Osteocyte (in vitro differentiated cells): Measurements from ENCODE around the gene TMC2. TPM values are rescaled to one million over a fixed set of nuclear protein-coding genes. Genes with fewer than 3 reads are reported as not detected.

Experiments used
- DNase-seq: peaks from one replicate; pipeline ENCODE4 v3.0.0; 2021; ENCODE audit warnings: mixed read lengths; ENCODE audit not compliant: unreplicated experiment; ENCODE audit errors: extremely low spot score
- H3K27ac Mint-ChIP-seq: one replicate; pipeline ENCODE4 v1.8.0; 2021; ENCODE audit warnings: mild to moderate bottlenecking, mixed read lengths; ENCODE audit not compliant: unreplicated experiment
- H3K27me3 Mint-ChIP-seq: one replicate; pipeline ENCODE4 v1.8.0; 2021; ENCODE audit warnings: mixed read lengths; ENCODE audit not compliant: unreplicated experiment
- H3K36me3 Mint-ChIP-seq: one replicate; pipeline ENCODE4 v1.8.0; 2021; ENCODE audit warnings: mixed read lengths; ENCODE audit not compliant: unreplicated experiment
- H3K4me1 Mint-ChIP-seq: one replicate; pipeline ENCODE4 v1.8.0; 2021; ENCODE audit warnings: mixed read lengths; ENCODE audit not compliant: unreplicated experiment
- H3K4me3 Mint-ChIP-seq: one replicate; pipeline ENCODE4 v1.8.0; 2021; ENCODE audit warnings: mild to moderate bottlenecking, moderate library complexity, mixed read lengths; ENCODE audit not compliant: unreplicated experiment
- H3K9me3 Mint-ChIP-seq: one replicate; pipeline ENCODE4 v1.8.0; 2021; ENCODE audit warnings: mixed read lengths; ENCODE audit not compliant: unreplicated experiment
- CTCF ChIP-seq: fragments of 200-600 bp; sonication (generic); IDR thresholded peaks from 2 replicates; pipeline ENCODE4 v1.5.0; 2021; ENCODE audit warnings: antibody characterized with exemption, mild to moderate bottlenecking, moderate library complexity
- total RNA-seq: library from RNA; stranded (reverse); gene quantifications from 2 replicates; pipeline ENCODE4 v1.2.1, GENCODE V29; 2021

The TMC2 gene
- total RNA-seq, 1 donor from 2014 or later, result not detected

- peaks cover 2% of the 10 kb centered on the region for H3K27me3 Mint-ChIP-seq
- DNase-seq, result no peak
- no peak overlapping the region for H3K4me3 Mint-ChIP-seq
- peaks cover 25% of the 10 kb centered on the region for H3K4me1 Mint-ChIP-seq
- TF ChIP-seq CTCF, result no peak
- H3K27ac Mint-ChIP-seq, result no peak overlapping the region
- H3K9me3 Mint-ChIP-seq, result peaks cover 14% of the 10 kb centered on the region
- H3K36me3 Mint-ChIP-seq, result peaks cover 5% of the 10 kb centered on the region
Observed at GRCh38 chr20:2603816-2604505, 67.6 kb downstream of the TMC2 start.

DNA sequence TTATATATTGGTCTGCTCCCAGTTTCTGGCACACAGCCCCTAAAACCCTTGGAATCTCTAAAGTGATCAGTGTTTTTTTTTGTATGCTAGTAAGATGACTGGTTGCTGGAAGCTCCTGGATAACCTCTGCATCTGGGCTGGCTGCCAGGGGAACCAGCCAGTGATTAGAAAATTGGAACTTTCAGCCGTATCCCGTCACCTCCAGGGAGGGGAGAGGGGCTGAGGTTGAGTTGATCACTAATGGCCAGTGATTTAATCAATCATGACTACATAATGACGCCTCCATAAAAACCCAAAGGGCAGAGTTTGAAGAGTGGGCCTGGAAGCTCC is 68.1 kb downstream of the TMC2 start:
- Mint-ChIP-seq H3K27ac (no peak overlapping the region), H3K4me3 (no peak overlapping the region), H3K27me3 (peaks cover 3% of the 10 kb centered on the region), H3K9me3 (peaks cover 14% of the 10 kb centered on the region), H3K4me1 (peaks cover 22% of the 10 kb centered on the region), H3K36me3 (peaks cover 5% of the 10 kb centered on the region)
- TF ChIP-seq CTCF, result no peak
- DNase-seq, result no peak

DNA sequence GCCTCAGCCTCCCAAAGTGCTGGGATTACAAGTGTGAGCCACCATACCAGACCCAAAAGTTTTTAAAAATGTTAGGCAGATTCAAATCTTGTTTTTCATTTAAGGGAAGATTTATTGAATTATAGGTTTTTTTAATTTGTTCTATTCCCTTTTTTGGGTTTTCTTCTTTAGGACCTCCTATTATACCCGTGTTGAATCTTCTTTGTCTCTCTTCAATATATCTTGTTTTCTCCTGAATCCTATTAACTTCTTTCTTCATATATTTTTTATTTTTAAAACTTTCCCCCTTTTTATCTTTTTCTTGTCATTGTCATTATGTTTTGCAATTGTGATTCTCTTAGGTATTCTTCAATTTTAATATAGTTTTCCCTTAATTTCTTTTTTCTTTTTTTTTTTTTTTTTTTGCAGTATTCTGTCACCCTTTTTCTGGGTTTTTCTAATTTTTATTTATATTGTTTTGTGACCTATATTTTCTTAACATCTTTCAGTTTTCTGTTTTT is 70.2 kb downstream of the TMC2 start:
- H3K4me1 Mint-ChIP-seq, result peaks cover 12% of the 10 kb centered on the region
- H3K4me3 Mint-ChIP-seq, result no peak overlapping the region
- DNase-seq, result no peak
- peaks cover 5% of the 10 kb centered on the region for H3K36me3 Mint-ChIP-seq
- no peak overlapping the region for H3K27ac Mint-ChIP-seq
- no peak for TF ChIP-seq CTCF
- H3K27me3 Mint-ChIP-seq, result peaks cover 16% of the 10 kb centered on the region
- H3K9me3 Mint-ChIP-seq, result peaks cover 14% of the 10 kb centered on the region

DNA sequence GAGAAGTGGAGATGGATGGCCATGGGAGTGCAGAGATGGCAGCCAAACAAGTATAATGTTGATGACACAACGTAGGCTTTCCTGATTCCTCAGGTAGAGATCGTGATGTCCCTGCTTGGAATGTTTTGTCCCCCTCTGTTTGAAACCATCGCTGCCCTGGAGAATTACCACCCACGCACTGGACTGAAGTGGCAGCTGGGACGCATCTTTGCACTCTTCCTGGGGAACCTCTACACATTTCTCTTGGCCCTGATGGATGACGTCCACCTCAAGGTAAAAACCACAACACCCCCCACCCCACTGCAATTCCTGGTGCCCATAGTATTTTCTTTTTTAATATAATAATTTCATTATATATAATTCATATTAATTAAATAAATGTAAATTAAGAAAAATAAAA is 74.0 kb downstream of the TMC2 start:
- Mint-ChIP-seq H3K4me1 (no peaks in the 10 kb centered on the region), H3K27ac (no peak overlapping the region), H3K27me3 (peaks cover 35% of the 10 kb centered on the region), H3K9me3 (peaks cover 12% of the 10 kb centered on the region), H3K4me3 (no peak overlapping the region), H3K36me3 (peaks cover 5% of the 10 kb centered on the region)
- no peak for DNase-seq
- no peak for TF ChIP-seq CTCF

DNA sequence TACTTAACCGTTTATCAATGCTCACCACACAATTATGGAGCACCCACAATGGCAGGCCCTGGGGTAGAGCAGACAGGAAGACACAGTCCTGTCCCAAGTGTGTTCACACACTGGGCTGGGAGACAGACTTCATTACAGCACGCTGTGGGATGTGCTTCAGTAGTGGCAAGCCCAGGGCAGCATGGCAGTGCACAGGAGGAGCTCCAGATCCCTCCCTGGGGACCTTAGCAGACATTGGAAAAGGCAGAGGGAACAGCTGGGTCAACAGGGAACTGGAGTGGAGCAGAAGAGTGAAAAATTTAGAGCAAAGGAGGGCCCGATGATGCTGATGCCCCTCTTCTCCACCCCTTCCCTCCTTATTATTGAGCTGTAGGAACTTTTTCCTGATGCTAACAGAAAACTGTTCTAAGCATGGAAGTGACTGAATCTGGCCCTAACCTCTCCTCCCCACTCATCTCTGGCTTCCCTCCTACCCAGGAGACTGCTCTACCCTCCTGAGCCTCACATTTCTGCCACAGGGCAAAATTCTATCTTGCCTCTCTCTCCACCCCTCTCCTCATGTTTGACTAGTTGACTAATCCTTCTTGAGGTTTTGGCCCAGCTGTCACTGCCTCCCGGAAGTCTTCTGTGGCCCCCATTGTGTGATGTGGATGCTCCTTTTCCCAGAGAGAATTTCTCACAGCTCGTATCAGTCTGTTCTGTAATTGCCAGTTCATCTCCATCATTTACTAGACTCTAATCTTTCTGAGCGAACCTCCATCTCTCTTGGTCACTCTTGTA is 74.8 kb downstream of the TMC2 start:
- H3K36me3 Mint-ChIP-seq, result peaks cover 5% of the 10 kb centered on the region
- H3K9me3 Mint-ChIP-seq, result peaks cover 11% of the 10 kb centered on the region
- H3K4me1 Mint-ChIP-seq, result no peaks in the 10 kb centered on the region
- H3K27ac Mint-ChIP-seq, result no peak overlapping the region
- H3K27me3 Mint-ChIP-seq, result peaks cover 41% of the 10 kb centered on the region
- TF ChIP-seq CTCF, result no peak
- H3K4me3 Mint-ChIP-seq, result no peak overlapping the region
- no peak for DNase-seq
